DND-41 (cell line): ENCODE data around the gene CEBPZOS.
A peak's percentile ranks its signal among the peaks of the same experiment; 100 is the strongest.

Experiments
- ATAC-seq: fragments of 200-7000 bp; cut with Tn5 transposase; 3 replicates; pipeline ENCODE4 v1.9.1; 2021; ENCODE audit warnings: low read depth; ENCODE audit not compliant: insufficient read depth
- DNase-seq: peaks from one replicate; pipeline ENCODE4 v3.0.0-alpha.2; 2020
- H2AFZ ChIP-seq: 2 replicates; pipeline ENCODE4 v1.6.0; 2012; ENCODE audit warnings: low read depth, low read length
- H3K27ac ChIP-seq: 2 replicates; pipeline ENCODE4 v1.5.1; 2012; ENCODE audit warnings: low read length, inconsistent platforms
- H3K27me3 ChIP-seq: fragments of 200-600 bp; sonication (generic); 2 replicates; pipeline ENCODE4 v1.6.0; 2012; ENCODE audit warnings: low read length, mild to moderate bottlenecking, inconsistent platforms; ENCODE audit not compliant: insufficient read depth, poor library complexity
- H3K36me3 ChIP-seq: 2 replicates; pipeline ENCODE4 v1.5.1; 2012; ENCODE audit warnings: low read length, inconsistent platforms; ENCODE audit not compliant: insufficient read depth
- H3K4me1 ChIP-seq: 2 replicates; pipeline ENCODE4 v1.5.1; 2012; ENCODE audit warnings: mild to moderate bottlenecking, low read length; ENCODE audit not compliant: insufficient read depth
- H3K4me2 ChIP-seq: 2 replicates; pipeline ENCODE4 v1.6.0; 2012; ENCODE audit warnings: mild to moderate bottlenecking, moderate library complexity, low read length, inconsistent platforms; ENCODE audit not compliant: insufficient read depth
- H3K4me3 ChIP-seq, 2 experiments: fragments of 200-600 bp in 1 of 2; shearing (Covaris generic) in 1 of 2; 2 replicates each; pipeline ENCODE4 v1.5.1; 2012 to 2016; ENCODE audit warnings: inconsistent platforms in 2 of 2, low read length in 2 of 2, mild to moderate bottlenecking in 2 of 2, low read depth in 1 of 2, moderate library complexity in 1 of 2
- H3K79me2 ChIP-seq: 2 replicates; pipeline ENCODE4 v1.6.0; 2012; ENCODE audit warnings: low read length, inconsistent platforms; ENCODE audit not compliant: insufficient read depth
- H3K9ac ChIP-seq: 2 replicates; pipeline ENCODE4 v1.6.0; 2012; ENCODE audit warnings: low read depth, mild to moderate bottlenecking, inconsistent platforms, low read length, moderate library complexity
- H3K9me3 ChIP-seq: 2 replicates; pipeline ENCODE4 v1.5.1; 2012; ENCODE audit warnings: low read length, moderate library complexity, mild to moderate bottlenecking, inconsistent platforms; ENCODE audit not compliant: insufficient read depth, severe bottlenecking
- H4K20me1 ChIP-seq: 2 replicates; pipeline ENCODE4 v1.6.0; 2012; ENCODE audit warnings: low read length; ENCODE audit not compliant: insufficient read depth
- CTCF ChIP-seq: IDR thresholded peaks from 2 replicates; pipeline ENCODE4 v1.5.1; 2012; ENCODE audit warnings: borderline replicate concordance, low read length, moderate library complexity, mild to moderate bottlenecking; ENCODE audit not compliant: poor library complexity, severe bottlenecking; ENCODE audit errors: extremely low read depth
- EZH2 ChIP-seq: IDR thresholded peaks from 3 replicates; pipeline ENCODE4 v1.6.1; 2012; ENCODE audit warnings: borderline replicate concordance, low read depth, mild to moderate bottlenecking, moderate library complexity, low read length, inconsistent platforms; ENCODE audit not compliant: severe bottlenecking

The CEBPZOS gene

GRCh38 chr2:37196320-37197195 is at the start of gene CEBPZOS:
CEBPZOS (plus strand) TSS chr2:37196496; CDS start chr2:37199705, 3,209 bp downstream.
- ATAC-seq (peak; percentile 80), DNase-seq (peak; percentile 85)
- Histone ChIP-seq H3K4me3 (peak within 1 kb of the TSS; percentile 72 to 94), H3K27me3 (no peaks in the 10 kb centered on the region), H3K4me1 (peaks cover 26% of the 10 kb centered on the region), H3K79me2 (peaks cover 51% of the 10 kb centered on the region), H3K9me3 (no peaks in the 10 kb centered on the region), H3K27ac (peak within 1 kb of the TSS; percentile 86), H3K36me3 (peaks cover 22% of the 10 kb centered on the region), H4K20me1 (peaks cover 2% of the 10 kb centered on the region; the same call in 1 of the 2 replicates), H2AFZ (peak within 1 kb of the TSS; percentile 69), H3K9ac (peak within 1 kb of the TSS; percentile 87), H3K4me2 (peak within 1 kb of the TSS; percentile 96)
- TF ChIP-seq EZH2: no peak
- no peak for TF ChIP-seq CTCF

GRCh38 chr2:37148325-37148724 is 48.0 kb upstream of the CEBPZOS start:
- DNase-seq: no peak

GRCh38 chr2:37149626-37150322 is 46.5 kb upstream of the CEBPZOS start:
- Histone ChIP-seq H3K27me3 (no peaks in the 10 kb centered on the region), H3K4me2 (no peak overlapping the region), H3K4me1 (peaks cover 31% of the 10 kb centered on the region), H3K36me3 (peaks cover 64% of the 10 kb centered on the region), H3K79me2 (peaks cover 70% of the 10 kb centered on the region), H3K27ac (no peak overlapping the region), H3K9ac (no peak overlapping the region), H3K4me3 (no peak overlapping the region), H3K9me3 (no peaks in the 10 kb centered on the region), H4K20me1 (peaks cover 36% of the 10 kb centered on the region; the same call in 1 of the 2 replicates), H2AFZ (no peak overlapping the region)
- DNase-seq (no peak), ATAC-seq (no peak)
- TF ChIP-seq EZH2: no peak
- TF ChIP-seq CTCF: no peak

More at GRCh38 chr2:37148325-37148724, 48.0 kb upstream of the CEBPZOS start:
- Histone ChIP-seq H3K4me1 (peaks cover 20% of the 10 kb centered on the region; the same call in 1 of the 2 replicates), H4K20me1 (peaks cover 31% of the 10 kb centered on the region; the same call in 1 of the 2 replicates), H2AFZ (no peak overlapping the region), H3K9me3 (no peaks in the 10 kb centered on the region), H3K36me3 (peaks cover 72% of the 10 kb centered on the region), H3K27me3 (no peaks in the 10 kb centered on the region), H3K4me3 (no peak overlapping the region), H3K27ac (no peak overlapping the region), H3K79me2 (peaks cover 60% of the 10 kb centered on the region), H3K9ac (no peak overlapping the region), H3K4me2 (no peak overlapping the region)
- TF ChIP-seq EZH2 (no peak), CTCF (no peak)
- no peak for ATAC-seq
